Measurements from ENCODE around the gene NSG1. TPM values are rescaled to one million over a fixed set of nuclear protein-coding genes. Genes with fewer than 3 reads are reported as not detected.

Gene NSG1
- total and polyA plus RNA-seq, 4 donors: 0.39 to 22.4 (median 1.6) TPM

- ATAC-seq (ENCODE audit: insufficient read depth, low FRiP score): no peak
- H3K9me3 ChIP-seq (ENCODE audit: control insufficient read depth in 4 of 4, insufficient read depth in 3 of 4, low read length in 3 of 4): peaks cover 0 to 2% (median 0%) of the 10 kb centered on the region in 4 donors
- WGBS, 2 donors: 94 to 96% methylated on average over 11 of the region's 11 CpGs
- H3K27me3 ChIP-seq (ENCODE audit: control insufficient read depth in 3 of 3, insufficient read depth in 3 of 3, low read length in 2 of 3): no peaks in the 10 kb centered on the region
- H3K4me3 ChIP-seq: no peak overlapping the region
- H3K27ac ChIP-seq (ENCODE audit: low read depth in 1 of 2, low read length in 1 of 2): no peak overlapping the region
- TF ChIP-seq, protein P1, sequence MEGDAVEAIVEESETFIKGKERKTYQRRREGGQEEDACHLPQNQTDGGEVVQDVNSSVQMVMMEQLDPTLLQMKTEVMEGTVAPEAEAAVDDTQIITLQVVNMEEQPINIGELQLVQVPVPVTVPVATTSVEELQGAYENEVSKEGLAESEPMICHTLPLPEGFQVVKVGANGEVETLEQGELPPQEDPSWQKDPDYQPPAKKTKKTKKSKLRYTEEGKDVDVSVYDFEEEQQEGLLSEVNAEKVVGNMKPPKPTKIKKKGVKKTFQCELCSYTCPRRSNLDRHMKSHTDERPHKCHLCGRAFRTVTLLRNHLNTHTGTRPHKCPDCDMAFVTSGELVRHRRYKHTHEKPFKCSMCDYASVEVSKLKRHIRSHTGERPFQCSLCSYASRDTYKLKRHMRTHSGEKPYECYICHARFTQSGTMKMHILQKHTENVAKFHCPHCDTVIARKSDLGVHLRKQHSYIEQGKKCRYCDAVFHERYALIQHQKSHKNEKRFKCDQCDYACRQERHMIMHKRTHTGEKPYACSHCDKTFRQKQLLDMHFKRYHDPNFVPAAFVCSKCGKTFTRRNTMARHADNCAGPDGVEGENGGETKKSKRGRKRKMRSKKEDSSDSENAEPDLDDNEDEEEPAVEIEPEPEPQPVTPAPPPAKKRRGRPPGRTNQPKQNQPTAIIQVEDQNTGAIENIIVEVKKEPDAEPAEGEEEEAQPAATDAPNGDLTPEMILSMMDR (IDR thresholded peaks at IDR 0.05; ENCODE audit: control extremely low read depth, extremely low read depth): no peak
- H3K4me1 ChIP-seq (ENCODE audit: control insufficient read depth in 5 of 5, insufficient read depth in 5 of 5, low read length in 5 of 5): no peaks in the 10 kb centered on the region
- H3K36me3 ChIP-seq (ENCODE audit: control insufficient read depth in 4 of 4, insufficient read depth in 4 of 4, low read length in 4 of 4): peaks cover 25 to 34% (median 29%) of the 10 kb centered on the region in 4 donors
- DNase-seq: peak in 1 of 3 donors; percentile 10
- no peak overlapping the region for H3K9ac ChIP-seq (ENCODE audit: insufficient read depth in 1 of 2, low read length in 2 of 2)
These were observed 30.1 kb downstream of the NSG1 start for GRCh38 chr4:4416981-4417380.

- H3K27me3 ChIP-seq (ENCODE audit: control insufficient read depth in 3 of 3, insufficient read depth in 3 of 3, low read length in 2 of 3): no peaks in the 10 kb centered on the region
- H3K9me3 ChIP-seq (ENCODE audit: control insufficient read depth in 4 of 4, insufficient read depth in 3 of 4, low read length in 3 of 4): peaks cover 0 to 2% (median 0%) of the 10 kb centered on the region in 4 donors
- peak in 1 of 3 donors; percentile 14 for DNase-seq
- WGBS, 2 donors: 74 to 81% methylated on average over 7 of the region's 7 CpGs
- TF ChIP-seq, protein P1 (IDR thresholded peaks at IDR 0.05; ENCODE audit: control extremely low read depth, extremely low read depth): no peak
- no peak for ATAC-seq (ENCODE audit: insufficient read depth, low FRiP score)
- no peak overlapping the region for H3K27ac ChIP-seq (ENCODE audit: low read depth in 1 of 2, low read length in 1 of 2)
- peaks cover 26 to 35% (median 30%) of the 10 kb centered on the region in 4 donors for H3K36me3 ChIP-seq (ENCODE audit: control insufficient read depth in 4 of 4, insufficient read depth in 4 of 4, low read length in 4 of 4)
- no peaks in the 10 kb centered on the region for H3K4me1 ChIP-seq (ENCODE audit: control insufficient read depth in 5 of 5, insufficient read depth in 5 of 5, low read length in 5 of 5)
- H3K4me3 ChIP-seq: no peak overlapping the region
- H3K9ac ChIP-seq (ENCODE audit: insufficient read depth in 1 of 2, low read length in 2 of 2): no peak overlapping the region
These were observed 31.0 kb downstream of the NSG1 start for GRCh38 chr4:4417886-4418285.

DNA sequence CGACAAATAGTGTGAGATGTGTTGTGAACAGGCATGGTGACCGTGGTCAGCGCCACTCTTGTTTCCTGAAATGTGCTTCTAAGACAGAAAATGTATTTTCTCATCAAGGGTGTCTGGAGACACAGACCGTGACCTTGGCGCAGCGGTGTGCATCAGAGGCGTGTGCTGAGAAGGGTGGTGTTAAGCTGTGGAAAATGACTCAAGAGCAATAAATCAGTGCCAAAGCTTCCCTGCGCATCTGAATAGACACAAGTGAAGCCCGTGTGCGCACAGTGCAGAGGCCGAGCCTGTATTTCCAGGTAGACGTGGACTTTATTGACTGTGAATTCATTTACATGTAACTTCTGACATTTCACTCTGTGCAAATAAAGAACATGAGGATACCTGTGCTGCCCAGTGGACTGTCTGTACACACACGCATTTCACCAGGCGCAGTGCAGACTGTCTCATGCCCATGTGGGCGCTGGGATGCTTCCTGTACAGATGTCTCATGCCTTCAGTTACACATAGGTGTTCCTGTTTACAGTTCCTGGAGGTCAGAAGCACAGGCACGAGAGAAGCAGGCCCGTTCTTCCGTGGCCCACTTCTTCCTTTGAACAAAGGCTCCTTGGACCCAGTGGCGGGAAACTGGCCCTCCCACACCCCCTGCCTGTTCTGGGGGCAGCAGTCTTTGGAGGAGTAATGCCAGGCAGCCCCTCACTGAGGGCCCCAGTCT lies 31.9 kb downstream of the NSG1 start:
- Histone ChIP-seq H3K36me3 (ENCODE audit: control insufficient read depth in 4 of 4, insufficient read depth in 4 of 4, low read length in 4 of 4) (peaks cover 28 to 40% (median 34%) of the 10 kb centered on the region in 4 donors), H3K27ac (ENCODE audit: low read depth in 1 of 2, low read length in 1 of 2) (no peak overlapping the region), H3K27me3 (ENCODE audit: control insufficient read depth in 3 of 3, insufficient read depth in 3 of 3, low read length in 2 of 3) (no peaks in the 10 kb centered on the region), H3K4me3 (no peak overlapping the region), H3K9me3 (ENCODE audit: control insufficient read depth in 4 of 4, insufficient read depth in 3 of 4, low read length in 3 of 4) (peaks cover 0 to 2% (median 0%) of the 10 kb centered on the region in 4 donors), H3K9ac (ENCODE audit: insufficient read depth in 1 of 2, low read length in 2 of 2) (no peak overlapping the region), H3K4me1 (ENCODE audit: control insufficient read depth in 5 of 5, insufficient read depth in 5 of 5, low read length in 5 of 5) (no peaks in the 10 kb centered on the region)
- TF ChIP-seq, protein P1 (IDR thresholded peaks at IDR 0.05; ENCODE audit: control extremely low read depth, extremely low read depth): no peak
- 84 to 88% methylated on average over 19 of the region's 19 CpGs for WGBS, 2 donors
- ATAC-seq (ENCODE audit: insufficient read depth, low FRiP score) (no peak), DNase-seq (peak in 1 of 3 donors; percentile 8)

Data from lung (tissue), 12 donors.